GM12878 (cell line): Measurements from ENCODE around the gene TUB. TPM values are rescaled to one million over a fixed set of nuclear protein-coding genes. Genes with fewer than 3 reads are reported as not detected.

Experiments used
- ATAC-seq: fragments of 200-7000 bp; cut with Tn5 transposase; 3 replicates; pipeline ENCODE4 v1.9.1; 2020; ENCODE audit warnings: mild to moderate bottlenecking, moderate library complexity
- BruUV-seq: library from RNA; stranded (reverse); fragments of 400-500 nt; replicated peaks from 2 replicates; lab custom pipeline; 2021; lab: Mats Ljungman, UMichigan
- CTCF ChIA-PET: fragments of 300-600 bp; sonication (Branson Sonifier 250); formaldehyde crosslinking; extraction: SDS; loops from one replicate; lab custom pipeline; 2021; ENCODE audit warnings: inconsistent platforms; lab: Yijun Ruan, JAX
- POLR2A ChIA-PET: fragments of 350-600 bp; formaldehyde crosslinking; extraction: SDS; loops from one replicate; lab custom pipeline; 2021; ENCODE audit warnings: inconsistent platforms; lab: Charles Lee
- RAD21 ChIA-PET: fragments of 300-600 bp; sonication (Branson Sonifier 250); formaldehyde crosslinking; loops from one replicate; lab custom pipeline; 2023; ENCODE audit warnings: antibody characterized with exemption; ENCODE audit not compliant: unreplicated experiment; lab: Charles Lee
- SMC1A ChIA-PET: fragments of 300-600 bp; sonication (Branson Sonifier 250); formaldehyde crosslinking; loops from one replicate; lab custom pipeline; 2023; ENCODE audit not compliant: unreplicated experiment, uncharacterized antibody; lab: Charles Lee
- DNase-seq: peaks from one replicate; pipeline ENCODE4 v3.0.0-alpha.2; 2011; ENCODE audit warnings: low read depth, low spot score
- FAIRE-seq: peaks from 3 replicates; lab custom pipeline; 2011; peaks lifted over from hg19 to GRCh38; lab: Jason Lieb, UNC
- H2AFZ ChIP-seq: 2 replicates; pipeline ENCODE4 v1.6.0; 2011; ENCODE audit warnings: low read depth, low read length, control low read depth; ENCODE audit not compliant: control insufficient read depth
- H3K27ac ChIP-seq: 2 replicates; pipeline ENCODE4 v1.5.1; 2011; ENCODE audit warnings: control low read depth; ENCODE audit not compliant: control insufficient read depth, insufficient read depth
- H3K27me3 ChIP-seq, 2 experiments: replicated peaks in 1 of 2; 2 replicates each; pipeline versions ENCODE4 v1.6.0 to v1.6.1; 2011; ENCODE audit warnings: low read length in 1 of 2; ENCODE audit not compliant: control insufficient read depth in 2 of 2, insufficient read depth in 2 of 2
- H3K36me3 ChIP-seq, 2 experiments: 2 replicates each; pipeline ENCODE4 v1.5.1; 2011; ENCODE audit warnings: low read length in 1 of 2; ENCODE audit not compliant: control insufficient read depth in 2 of 2, insufficient read depth in 2 of 2
- H3K4me1 ChIP-seq: 2 replicates; pipeline ENCODE4 v1.6.1; 2011; ENCODE audit warnings: mild to moderate bottlenecking, low read length, moderate library complexity, mixed read lengths; ENCODE audit not compliant: control insufficient read depth, insufficient read depth
- H3K4me2 ChIP-seq: 2 replicates; pipeline ENCODE4 v1.6.0; 2011; ENCODE audit warnings: control low read depth; ENCODE audit not compliant: control insufficient read depth, insufficient read depth
- H3K4me3 ChIP-seq: fragments of 200-600 bp; sonication (generic); 2 replicates; pipeline ENCODE4 v1.5.1; 2016
- H3K79me2 ChIP-seq: 2 replicates; pipeline ENCODE4 v1.6.0; 2011; ENCODE audit warnings: low read length; ENCODE audit not compliant: control insufficient read depth, insufficient read depth
- H3K9ac ChIP-seq: 2 replicates; pipeline ENCODE4 v1.8.0; 2011; ENCODE audit warnings: low read length, control low read depth, mixed read lengths; ENCODE audit not compliant: control insufficient read depth, insufficient read depth
- H3K9me3 ChIP-seq: replicated peaks from 3 replicates; pipeline ENCODE4 v1.5.1; 2011; ENCODE audit warnings: mild to moderate bottlenecking, low read length; ENCODE audit not compliant: control insufficient read depth, insufficient read depth
- H4K20me1 ChIP-seq: 2 replicates; pipeline ENCODE4 v1.6.0; 2011; ENCODE audit not compliant: control insufficient read depth, insufficient read depth
- BCL11A ChIP-seq: IDR thresholded peaks from 2 replicates; pipeline ENCODE4 v1.6.1; 2011; ENCODE audit warnings: low read depth, low read length
- CTCF ChIP-seq, 3 experiments: IDR thresholded peaks in 2 of 3; conservative IDR thresholded peaks in 1 of 3; 2 replicates each; pipeline ENCODE4 v1.5.1; 2011; ENCODE audit warnings: low read depth in 3 of 3, low read length in 3 of 3, mild to moderate bottlenecking in 3 of 3, control low read depth in 2 of 3, moderate library complexity in 2 of 3, inconsistent platforms in 1 of 3, mixed read lengths in 1 of 3; ENCODE audit not compliant: control insufficient read depth in 2 of 3, insufficient read depth in 1 of 3; ENCODE audit errors: extremely low read depth in 1 of 3
- ETV6 ChIP-seq, 2 experiments: fragments of 450-650 bp in 1 of 2; IDR thresholded peaks in 1 of 2; conservative IDR thresholded peaks in 1 of 2; 2 replicates each; pipeline ENCODE4 v1.6.1; 2014; ENCODE audit warnings: antibody characterized with exemption in 1 of 2, borderline replicate concordance in 1 of 2, low read depth in 1 of 2, mild to moderate bottlenecking in 1 of 2, moderate library complexity in 1 of 2
- GABPA ChIP-seq: IDR thresholded peaks from 2 replicates; pipeline ENCODE4 v1.6.1; 2014; ENCODE audit warnings: antibody characterized with exemption, low read depth, mild to moderate bottlenecking, inconsistent platforms
- IKZF1 ChIP-seq: fragments of 450-650 bp; conservative IDR thresholded peaks from 2 replicates; pipeline ENCODE4 v1.6.1; 2017; ENCODE audit warnings: antibody characterized with exemption, mild to moderate bottlenecking
- IRF3 ChIP-seq: fragments of 450-650 bp; IDR thresholded peaks from 2 replicates; pipeline ENCODE4 v1.6.1; 2014; ENCODE audit warnings: mild to moderate bottlenecking
- MYC ChIP-seq: IDR thresholded peaks from 2 replicates; pipeline ENCODE4 v1.6.1; 2011; ENCODE audit warnings: mild to moderate bottlenecking, low read length, moderate library complexity, inconsistent platforms; ENCODE audit not compliant: insufficient read depth, insufficient replicate concordance, insufficient read length, severe bottlenecking
- NR2F1 ChIP-seq: fragments of 450-650 bp; conservative IDR thresholded peaks from 2 replicates; pipeline ENCODE4 v1.6.1; 2017; ENCODE audit warnings: mild to moderate bottlenecking
- RAD21 ChIP-seq: IDR thresholded peaks from 2 replicates; pipeline ENCODE4 v1.6.1; 2011; ENCODE audit warnings: mild to moderate bottlenecking, low read depth, low read length, moderate library complexity; ENCODE audit not compliant: insufficient read depth
- SREBF2 ChIP-seq: IDR thresholded peaks from 2 replicates; pipeline ENCODE4 v1.6.1; 2012; ENCODE audit warnings: mild to moderate bottlenecking, low read length
- STAT3 ChIP-seq: IDR thresholded peaks from 2 replicates; pipeline ENCODE4 v1.6.1; 2011; ENCODE audit warnings: low read depth, low read length, improper control_type of control experiment
- ZSCAN29 ChIP-seq: fragments of 450-650 bp; IDR thresholded peaks from 2 replicates; pipeline ENCODE4 v1.6.1; 2017; ENCODE audit warnings: mild to moderate bottlenecking, moderate library complexity
- WGBS: methylation state at CpG from one replicate; pipeline ENCODE4 v1.1.6; 2016; ENCODE audit warnings: low lambda C conversion rate; ENCODE audit not compliant: insufficient replicate concordance, insufficient coverage; ENCODE audit errors: missing lambda C conversion rate; 5-methylcytosine and 5-hydroxymethylcytosine counted together
- in situ Hi-C: fragments of 300-500 bp; cut with MboI; formaldehyde crosslinking; loops from 9 replicates; pipeline ENCODE4 v1.14.3; 2018; ENCODE audit warnings: mixed read lengths
- intact Hi-C: fragments of 100-400 bp; cut with micrococcal nuclease; formaldehyde crosslinking; loops from one replicate; pipeline ENCODE4 v1.14.2; 2022; ENCODE audit not compliant: unreplicated experiment
- polyA plus RNA-seq, 11 experiments: library from polyadenylated mRNA; depleted of rRNA in 4 of 11; unstranded in 6 of 11; stranded (reverse) in 5 of 11; fragments of >200 nt; fragmentation: Nextera tagmentation in 4 of 11; fragmentation: Illumina TruSeq in 1 of 11; extraction: Ambion mirVana in 4 of 11; extraction: Trizol in 1 of 11; gene quantifications; 1 replicate in 1 of 11; 2 replicates in 10 of 11; pipeline versions ENCODE4 v1.2.1 to v1.2.3, GENCODE V29; 2011 to 2016; ENCODE audit warnings: inconsistent platforms in 2 of 11, missing spikeins in 2 of 11, low read depth in 1 of 11
- total RNA-seq, 4 experiments: library from RNA; depleted of rRNA in 3 of 4; stranded (reverse); fragments of >200 nt in 3 of 4; fragmentation: Illumina TruSeq in 1 of 4; extraction: Trizol in 1 of 4; gene quantifications; 2 replicates each; pipeline versions ENCODE4 v1.2.1 to v1.2.3, GENCODE V29; 2013 to 2021

The TUB gene
- total and polyA plus RNA-seq, 10 of the 15 experiments (the other 5 are each of a cell fraction or from before 2014, with no cell fraction given): 0.01 to 0.06 (median 0.03) TPM; not detected in 6

GRCh38 chr11:8089791-8090510 lies 8.9 kb downstream of the TUB start (continued):
- no peak for TF ChIP-seq BCL11A
- TF ChIP-seq SREBF2: no peak
- no peak for TF ChIP-seq IKZF1
- TF ChIP-seq, all 136 proteins: peak for 0

GRCh38 chr11:8090756-8091155 lies 9.7 kb downstream of the TUB start:
- SMC1A ChIA-PET: interaction anchor here (0.8 to 3.7 kb wide), 4 partner anchors 9 to 84 kb away, joined by 3 to 19 read pairs (median 4); no protein-coding TSS in a partner anchor
- WGBS: 33% methylated on average over 5 of the region's 5 CpGs
- FAIRE-seq: no peak
- RAD21 ChIA-PET: interaction anchor here (0.8 to 2.5 kb wide), 4 partner anchors 9 to 84 kb away, joined by 3 to 14 read pairs (median 5); no protein-coding TSS in a partner anchor
- no peak overlapping the region for H3K9ac ChIP-seq
- intact Hi-C loops (loop anchor here (10.0 kb wide), 1 partner anchor 196 kb away; no protein-coding TSS in a partner anchor), in situ Hi-C loops (no loop called here)
- no peak overlapping the region for H3K4me2 ChIP-seq
- ATAC-seq: no peak; the same call in 2 of the 3 replicates
- no peak overlapping the region for H3K4me3 ChIP-seq
- H3K27ac ChIP-seq: no peak overlapping the region
- H3K36me3 ChIP-seq: no peaks in the 10 kb centered on the region
- no peak for DNase-seq
- H2AFZ ChIP-seq: no peak overlapping the region
- TF ChIP-seq MYC (no peak), ETV6 (conservative IDR thresholded peaks at IDR 0.05 in 1 of 2, IDR thresholded peaks at IDR 0.05 in 1 of 2; ENCODE audit: borderline replicate concordance in 1 of 2, low read depth in 1 of 2) (no peak), CTCF (IDR thresholded peaks at IDR 0.05 in 2 of 3, conservative IDR thresholded peaks at IDR 0.05 in 1 of 3; ENCODE audit: control insufficient read depth in 2 of 3, extremely low read depth in 1 of 3, insufficient read depth in 1 of 3, low read depth in 3 of 3, low read length in 3 of 3) (peak; percentile 29 to 37 (median 31); a peak in 3 of 6 replicates), NR2F1 (no peak), RAD21 (0 out of 2 replicates have a peak, but pooled peaks have one; percentile 25), STAT3 (no peak), GABPA (no peak), IRF3 (no peak), ZSCAN29 (no peak)
- TF ChIP-seq, all 136 proteins: peak for 2
- Histone ChIP-seq H3K4me1 (no peaks in the 10 kb centered on the region), H3K27me3 (no peaks in the 10 kb centered on the region; a peak in 2 of 4 replicates), H3K79me2 (no peaks in the 10 kb centered on the region), H3K9me3 (no peaks in the 10 kb centered on the region), H4K20me1 (no peaks in the 10 kb centered on the region)
- ChIA-PET CTCF (interaction anchor here (0.6 to 7.6 kb wide), 15 partner anchors 8 to 117 kb away, joined by 3 to 64 read pairs (median 4); no protein-coding TSS in a partner anchor), POLR2A (no interaction called here)
- no TSS peak for BruUV-seq
